GM12875 (cell line): Measurements from ENCODE around the gene COPB1.

Source experiments
- H3K4me3 ChIP-seq: one replicate; pipeline ENCODE4 v1.5.1; 2011; ENCODE audit warnings: low read depth, low read length, control low read depth
- TF ChIP-seq, protein P1 (sequence below): IDR thresholded peaks from 2 replicates; pipeline ENCODE4 v1.5.1; 2011; ENCODE audit warnings: low read depth, mild to moderate bottlenecking, control low read depth, inconsistent platforms, low read length, moderate library complexity, borderline replicate concordance; ENCODE audit not compliant: insufficient read depth

COPB1 gene

DNA sequence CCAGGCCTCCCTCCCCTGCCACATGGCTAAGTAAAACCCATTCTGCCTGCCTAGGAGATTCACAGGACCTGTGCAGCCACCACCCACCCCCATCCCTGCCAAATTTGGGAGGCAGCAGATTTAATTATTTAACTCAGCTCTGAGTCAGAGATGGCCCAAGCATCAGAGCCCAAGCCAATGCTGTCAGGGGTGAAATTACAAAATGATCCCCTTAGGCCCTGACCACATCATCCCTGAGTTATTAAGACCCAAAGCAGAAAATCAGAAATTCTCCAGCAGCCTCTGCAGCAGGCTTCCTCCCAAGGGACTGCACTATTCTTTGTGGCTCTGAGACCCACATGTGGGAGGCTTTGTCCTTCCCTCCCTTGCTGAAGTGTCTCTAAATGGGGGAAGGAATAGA, 87.8 kb downstream of the COPB1 start:
- H3K4me3 ChIP-seq = no peak overlapping the region
- TF ChIP-seq, protein P1, sequence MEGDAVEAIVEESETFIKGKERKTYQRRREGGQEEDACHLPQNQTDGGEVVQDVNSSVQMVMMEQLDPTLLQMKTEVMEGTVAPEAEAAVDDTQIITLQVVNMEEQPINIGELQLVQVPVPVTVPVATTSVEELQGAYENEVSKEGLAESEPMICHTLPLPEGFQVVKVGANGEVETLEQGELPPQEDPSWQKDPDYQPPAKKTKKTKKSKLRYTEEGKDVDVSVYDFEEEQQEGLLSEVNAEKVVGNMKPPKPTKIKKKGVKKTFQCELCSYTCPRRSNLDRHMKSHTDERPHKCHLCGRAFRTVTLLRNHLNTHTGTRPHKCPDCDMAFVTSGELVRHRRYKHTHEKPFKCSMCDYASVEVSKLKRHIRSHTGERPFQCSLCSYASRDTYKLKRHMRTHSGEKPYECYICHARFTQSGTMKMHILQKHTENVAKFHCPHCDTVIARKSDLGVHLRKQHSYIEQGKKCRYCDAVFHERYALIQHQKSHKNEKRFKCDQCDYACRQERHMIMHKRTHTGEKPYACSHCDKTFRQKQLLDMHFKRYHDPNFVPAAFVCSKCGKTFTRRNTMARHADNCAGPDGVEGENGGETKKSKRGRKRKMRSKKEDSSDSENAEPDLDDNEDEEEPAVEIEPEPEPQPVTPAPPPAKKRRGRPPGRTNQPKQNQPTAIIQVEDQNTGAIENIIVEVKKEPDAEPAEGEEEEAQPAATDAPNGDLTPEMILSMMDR = no peak

GRCh38 chr11:14409891-14410290, 89.7 kb downstream of the COPB1 start:
- TF ChIP-seq, protein P1 = no peak
- H3K4me3 ChIP-seq = no peak overlapping the region

GRCh38 chr11:14408612-14409011, 91.0 kb downstream of the COPB1 start:
- no peak overlapping the region for H3K4me3 ChIP-seq
- TF ChIP-seq, protein P1 = no peak
